GM21447 (cell line): Measurements from ENCODE around the gene COPS4.
A peak's percentile ranks its signal among the peaks of the same experiment; 100 is the strongest.
"Not testable (repeated sequence)": the region's sequence is repeated elsewhere in the genome, so short reads cannot be mapped to it uniquely, and the experiment has no call there.

Experiments used
- ATAC-seq: cut with Tn5 transposase; IDR thresholded peaks from one replicate; pipeline ENCODE4 v1.9.1; 2021; ENCODE audit not compliant: unreplicated experiment

COPS4 gene

GRCh38 chr4:83034630-83035494 lies at the start of gene COPS4:
Gene COPS4 (plus strand): TSS chr4:83035183. CDS start chr4:83035225, 42 bp downstream.
- peak; percentile 99 for ATAC-seq

- not testable (repeated sequence) for ATAC-seq
Measured at GRCh38 chr4:82987519-82987918, 47.5 kb upstream of the COPS4 start.

GRCh38 chr4:82988323-82988832 lies 46.6 kb upstream of the COPS4 start:
- ATAC-seq, result no peak

- peak; percentile 92 for ATAC-seq
Measured at GRCh38 chr4:82989575-82990429, 45.2 kb upstream of the COPS4 start.

- no peak for ATAC-seq
Measured at GRCh38 chr4:82994834-82995233, 40.1 kb upstream of the COPS4 start.

GRCh38 chr4:82998898-82999297 lies 36.1 kb upstream of the COPS4 start:
- ATAC-seq, result no peak

- ATAC-seq, result no peak
Measured at GRCh38 chr4:83002329-83002728, 32.7 kb upstream of the COPS4 start.

- not testable (repeated sequence) for ATAC-seq
Measured at GRCh38 chr4:83003044-83003791, 31.8 kb upstream of the COPS4 start.

GRCh38 chr4:83009529-83009928 lies 25.5 kb upstream of the COPS4 start:
- no peak for ATAC-seq

GRCh38 chr4:83010111-83010521 lies 24.9 kb upstream of the COPS4 start:
- ATAC-seq, result no peak

GRCh38 chr4:83010522-83011318 lies 24.3 kb upstream of the COPS4 start, which contains the start of gene LIN54:
Gene LIN54 (minus strand): TSS chr4:83010823. CDS start chr4:82984844, 25,979 bp downstream.
- ATAC-seq, result peak; percentile 44

GRCh38 chr4:83011689-83012199 lies 23.2 kb upstream of the COPS4 start:
- no peak for ATAC-seq

- peak; percentile 3 for ATAC-seq
Measured at GRCh38 chr4:83012200-83012686, 22.7 kb upstream of the COPS4 start.

GRCh38 chr4:83012687-83013419 lies 22.1 kb upstream of the COPS4 start:
- ATAC-seq, result peak; percentile 81

GRCh38 chr4:83013420-83013867 lies 21.5 kb upstream of the COPS4 start:
- no peak for ATAC-seq

GRCh38 chr4:83013902-83014301 lies 21.1 kb upstream of the COPS4 start:
- no peak for ATAC-seq

- no peak for ATAC-seq
Measured at GRCh38 chr4:83019794-83020494, 15.0 kb upstream of the COPS4 start.
